Ascending aorta (tissue), 2 donors: ENCODE data around the gene WSCD2. TPM values are rescaled to one million over a fixed set of nuclear protein-coding genes. Genes with fewer than 3 reads are reported as not detected.

Experiments used
- DNase-seq, 2 donors: peaks; one replicate each; pipeline ENCODE4 v3.0.0-alpha.2; 2019; ENCODE audit warnings: low spot score in 2 of 2
- H3K27ac ChIP-seq, 2 donors: fragments of 200-600 bp; sonication (generic); one replicate each; pipeline ENCODE4 v1.5.1; 2016 to 2017; ENCODE audit warnings: mild to moderate bottlenecking in 1 of 2
- H3K27me3 ChIP-seq: fragments of 200-600 bp; sonication (generic); one replicate; pipeline ENCODE4 v1.5.1; 2017
- H3K36me3 ChIP-seq, 2 donors: fragments of 200-600 bp; sonication (generic); one replicate each; pipeline ENCODE4 v1.5.1; 2016
- H3K4me1 ChIP-seq, 2 donors: fragments of 200-600 bp; sonication (generic); one replicate each; pipeline ENCODE4 v1.5.1; 2016 to 2017; ENCODE audit warnings: mild to moderate bottlenecking in 1 of 2
- H3K4me3 ChIP-seq, 2 donors: fragments of 200-600 bp; sonication (generic); one replicate each; pipeline ENCODE4 v1.5.1; 2016 to 2017; ENCODE audit warnings: mild to moderate bottlenecking in 1 of 2
- H3K9me3 ChIP-seq, 2 donors: fragments of 200-600 bp; sonication (generic); one replicate each; pipeline ENCODE4 v1.5.1; 2016
- CTCF ChIP-seq, 3 experiments: fragments of 200-600 bp in 2 of 3; fragments of 450-650 bp in 1 of 3; sonication (generic) in 2 of 3; IDR thresholded peaks; one replicate each; pipeline ENCODE4 v1.5.1; 2016 to 2019; ENCODE audit warnings: antibody characterized with exemption in 3 of 3, mild to moderate bottlenecking in 1 of 3, moderate library complexity in 1 of 3
- intact Hi-C: fragments of 100-400 bp; cut with DNase I; formaldehyde crosslinking; loops from one replicate; pipeline ENCODE4 v1.15.1; 2023
- total RNA-seq: library from RNA; depleted of rRNA; stranded (reverse); fragments of >200 nt; gene quantifications from one replicate; pipeline ENCODE4 v1.1.0, GENCODE V29; 2016

The WSCD2 gene
- total RNA-seq, 1 donor from 2014 or later = 3.5 TPM

- no peaks in the 10 kb centered on the region for H3K9me3 ChIP-seq
- no peak overlapping the region for H3K27ac ChIP-seq
- H3K36me3 ChIP-seq = no peaks in the 10 kb centered on the region
- intact Hi-C loops = no loop called here
- no peak overlapping the region for H3K4me3 ChIP-seq
- no peaks in the 10 kb centered on the region for H3K27me3 ChIP-seq
- H3K4me1 ChIP-seq = no peaks in the 10 kb centered on the region
- DNase-seq = no peak
- TF ChIP-seq CTCF (IDR thresholded peaks at IDR 0.05) = no peak
Observed at GRCh38 chr12:108204117-108204987, 75.3 kb downstream of the WSCD2 start.

GRCh38 chr12:108205864-108206263 lies 76.8 kb downstream of the WSCD2 start:
- intact Hi-C loops = no loop called here
- Histone ChIP-seq H3K9me3 (no peaks in the 10 kb centered on the region), H3K4me1 (no peaks in the 10 kb centered on the region), H3K36me3 (no peaks in the 10 kb centered on the region), H3K27me3 (no peaks in the 10 kb centered on the region), H3K4me3 (no peak overlapping the region), H3K27ac (no peak overlapping the region)
- no peak for TF ChIP-seq CTCF (IDR thresholded peaks at IDR 0.05)
- no peak for DNase-seq

- DNase-seq = no peak
- H3K4me3 ChIP-seq = no peak overlapping the region
- intact Hi-C loops = no loop called here
- no peaks in the 10 kb centered on the region for H3K9me3 ChIP-seq
- H3K27me3 ChIP-seq = no peaks in the 10 kb centered on the region
- H3K4me1 ChIP-seq = no peaks in the 10 kb centered on the region
- TF ChIP-seq CTCF (IDR thresholded peaks at IDR 0.05) = no peak
- H3K27ac ChIP-seq = no peak overlapping the region
- no peaks in the 10 kb centered on the region for H3K36me3 ChIP-seq
Observed at GRCh38 chr12:108207791-108208730, 79.0 kb downstream of the WSCD2 start.

GRCh38 chr12:108210001-108210400 lies 80.9 kb downstream of the WSCD2 start:
- Histone ChIP-seq H3K27ac (no peak overlapping the region), H3K4me1 (no peaks in the 10 kb centered on the region), H3K9me3 (no peaks in the 10 kb centered on the region), H3K36me3 (no peaks in the 10 kb centered on the region), H3K27me3 (no peaks in the 10 kb centered on the region), H3K4me3 (no peak overlapping the region)
- TF ChIP-seq CTCF (IDR thresholded peaks at IDR 0.05) = no peak
- intact Hi-C loops = no loop called here
- DNase-seq = no peak

GRCh38 chr12:108211157-108211556 lies 82.1 kb downstream of the WSCD2 start:
- intact Hi-C loops = no loop called here
- Histone ChIP-seq H3K36me3 (no peaks in the 10 kb centered on the region), H3K27me3 (no peaks in the 10 kb centered on the region), H3K4me3 (no peak overlapping the region), H3K9me3 (no peaks in the 10 kb centered on the region), H3K4me1 (no peaks in the 10 kb centered on the region), H3K27ac (no peak overlapping the region)
- no peak for DNase-seq
- TF ChIP-seq CTCF (IDR thresholded peaks at IDR 0.05) = no peak
